HepG2 (cell line): ENCODE measurements around the gene NCBP2L. TPM values are rescaled to one million over a fixed set of nuclear protein-coding genes. Genes with fewer than 3 reads are reported as not detected.
A peak's percentile ranks its signal among the peaks of the same experiment; 100 is the strongest.
"Not testable (repeated sequence)": the region's sequence is repeated elsewhere in the genome, so short reads cannot be mapped to it uniquely, and the experiment has no call there.

Source experiments
- ATAC-seq: fragments of 200-7000 bp; cut with Tn5 transposase; 3 replicates; pipeline ENCODE4 v1.9.1; 2020; ENCODE audit warnings: mild to moderate bottlenecking, moderate library complexity
- BruUV-seq: library from RNA; stranded (reverse); fragments of 400-500 nt; replicated peaks from 2 replicates; lab custom pipeline; 2021; lab: Mats Ljungman, UMichigan
- CTCF ChIA-PET: fragments of 300-600 bp; formaldehyde crosslinking; extraction: SDS; loops from one replicate; lab custom pipeline; 2021; ENCODE audit warnings: low total read pairs, inconsistent platforms, low intra/inter-chr PET ratio; lab: Yijun Ruan, JAX
- POLR2A ChIA-PET: fragments of 350-600 bp; sonication (Branson Sonifier 250); formaldehyde crosslinking; loops from one replicate; lab custom pipeline; 2020; ENCODE audit warnings: antibody characterized with exemption, inconsistent platforms; lab: Yijun Ruan, JAX
- DNase-seq: peaks from one replicate; pipeline ENCODE4 v3.0.0-alpha.2; 2015; ENCODE audit warnings: low spot score
- FAIRE-seq: peaks from 3 replicates; lab custom pipeline; 2011; peaks lifted over from hg19 to GRCh38; lab: Jason Lieb, UNC
- H2AFZ ChIP-seq: one replicate; pipeline ENCODE4 v1.6.1; 2011; ENCODE audit warnings: low read length, inconsistent platforms
- H3K27ac ChIP-seq: fragments of 300-600 bp; 3 replicates; pipeline ENCODE4 v1.8.0; 2011; ENCODE audit warnings: mixed run types, mild to moderate bottlenecking, mixed read lengths, low read length, inconsistent platforms; ENCODE audit not compliant: insufficient read depth; ENCODE audit errors: extremely low read length
- H3K27me3 ChIP-seq, 2 experiments: fragments of 200-600 bp in 1 of 2; 2 replicates in 1 of 2; 3 replicates in 1 of 2; pipeline versions ENCODE4 v1.6.0 to v1.8.0; 2011; ENCODE audit warnings: low read length in 2 of 2, mild to moderate bottlenecking in 2 of 2, moderate library complexity in 2 of 2, inconsistent platforms in 1 of 2; ENCODE audit not compliant: insufficient read depth in 2 of 2, control insufficient read depth in 1 of 2
- H3K36me3 ChIP-seq, 2 experiments: fragments of 200-600 bp in 1 of 2; replicated peaks in 1 of 2; 2 replicates in 1 of 2; 3 replicates in 1 of 2; pipeline versions ENCODE4 v1.5.1 to v1.8.0; 2011; ENCODE audit warnings: low read length in 2 of 2, inconsistent platforms in 1 of 2; ENCODE audit not compliant: insufficient read depth in 2 of 2, control insufficient read depth in 1 of 2
- H3K4me1 ChIP-seq: 2 replicates; pipeline ENCODE4 v1.5.1; 2012; ENCODE audit warnings: low read length, inconsistent platforms; ENCODE audit not compliant: insufficient read depth
- H3K4me2 ChIP-seq: 2 replicates; pipeline ENCODE4 v1.6.0; 2011; ENCODE audit warnings: low read depth, low read length, inconsistent platforms
- H3K4me3 ChIP-seq, 3 experiments: fragments of 200-600 bp in 1 of 3; sonication (generic), shearing (Covaris generic) in 1 of 3; replicated peaks in 1 of 3; 2 replicates each; pipeline ENCODE4 v1.5.1; 2011 to 2016; ENCODE audit warnings: low read length in 3 of 3, inconsistent platforms in 2 of 3, low read depth in 2 of 3, mild to moderate bottlenecking in 2 of 3, control low read depth in 1 of 3, mixed read lengths in 1 of 3; ENCODE audit not compliant: insufficient read depth in 1 of 3
- H3K79me2 ChIP-seq: one replicate; pipeline ENCODE4 v1.6.1; 2011; ENCODE audit warnings: low read length, inconsistent platforms; ENCODE audit not compliant: insufficient read depth
- H3K9ac ChIP-seq: 2 replicates; pipeline ENCODE4 v1.6.0; 2011; ENCODE audit warnings: mild to moderate bottlenecking, low read depth, low read length, inconsistent platforms; ENCODE audit not compliant: insufficient read depth
- H3K9me3 ChIP-seq: 2 replicates; pipeline ENCODE4 v1.5.1; 2012; ENCODE audit warnings: mild to moderate bottlenecking, low read length
- H4K20me1 ChIP-seq: 2 replicates; pipeline ENCODE4 v1.6.0; 2011; ENCODE audit warnings: inconsistent platforms, mild to moderate bottlenecking, low read length, moderate library complexity; ENCODE audit not compliant: insufficient read depth
- SETDB1 ChIP-seq: sonication (generic); formaldehyde crosslinking; IDR thresholded peaks from 2 replicates; pipeline ENCODE4 v1.5.1; 2020; ENCODE audit warnings: missing genetic modification reagents, mild to moderate bottlenecking, borderline replicate concordance
- ZFP36 ChIP-seq: fragments of 150-350 bp; IDR thresholded peaks from 2 replicates; pipeline ENCODE4 v1.6.1; 2018; ENCODE audit warnings: borderline replicate concordance, low read length, low read depth; ENCODE audit not compliant: partially characterized antibody
- WGBS: methylation state at CpG from one replicate; pipeline ENCODE4 v1.1.6; 2017; ENCODE audit warnings: low lambda C conversion rate; 5-methylcytosine and 5-hydroxymethylcytosine counted together
- in situ Hi-C: cut with HindIII; loops from 2 replicates; pipeline ENCODE4 v1.10.0; 2017; ENCODE audit warnings: low pct_unique_long_range_greater_than_20kb; ENCODE audit not compliant: extremely low pct_ligation_motif_present
- intact Hi-C: fragments of 100-400 bp; cut with micrococcal nuclease; formaldehyde crosslinking; loops from one replicate; pipeline ENCODE4 v1.10.0; 2022; ENCODE audit not compliant: unreplicated experiment
- polyA plus RNA-seq, 8 experiments: library from polyadenylated mRNA; depleted of rRNA in 3 of 8; stranded (reverse) in 7 of 8; unstranded in 1 of 8; fragments of >200 nt; fragmentation: Illumina TruSeq in 4 of 8; extraction: Trizol in 4 of 8; gene quantifications; 2 replicates each; pipeline versions ENCODE4 v1.2.1 to v1.2.3, GENCODE V29; 2011 to 2016; ENCODE audit warnings: low read depth in 4 of 8, missing spikeins in 1 of 8, mixed read lengths in 1 of 8; ENCODE audit not compliant: insufficient read depth in 1 of 8
- total RNA-seq, 5 experiments: library from RNA; depleted of rRNA; stranded (reverse); fragments of >200 nt; fragmentation: Illumina TruSeq; extraction: Trizol; gene quantifications; 2 replicates each; pipeline ENCODE4 v1.2.3, GENCODE V29; 2016; ENCODE audit warnings: low read depth in 1 of 5

The NCBP2L gene
- total and polyA plus RNA-seq, 2 of the 13 experiments (the other 11 are each of a cell fraction or from before 2014, with no cell fraction given): not detected

DNA sequence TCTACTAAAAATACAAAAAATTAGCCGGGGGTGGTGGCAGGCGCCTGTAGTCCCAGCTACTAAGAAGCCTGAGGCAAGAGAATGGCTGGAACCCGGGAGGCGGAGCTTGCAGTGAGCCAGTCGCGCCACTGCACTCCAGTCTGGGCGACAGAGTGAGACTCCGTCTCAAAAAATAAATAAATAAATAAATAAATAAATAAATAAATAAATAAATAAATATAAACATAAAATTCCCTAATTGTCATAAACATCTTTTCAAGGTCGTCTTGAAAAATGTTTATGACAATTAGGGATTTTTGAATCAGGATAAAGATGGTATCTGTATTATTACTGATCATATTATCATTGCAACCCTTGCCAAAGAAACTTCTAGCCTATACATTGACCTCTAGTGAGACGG, 32.5 kb downstream of the NCBP2L start:
- BruUV-seq, DNase-seq, H3K4me3 ChIP-seq, H3K79me2 ChIP-seq, H3K9me3 ChIP-seq, H3K36me3 ChIP-seq, H3K4me1 ChIP-seq, H3K4me2 ChIP-seq, H3K9ac ChIP-seq, POLR2A ChIA-PET, FAIRE-seq, H3K27me3 ChIP-seq, H2AFZ ChIP-seq, ATAC-seq, CTCF ChIA-PET, H3K27ac ChIP-seq, H4K20me1 ChIP-seq, in situ Hi-C loops, intact Hi-C loops: not testable (repeated sequence)
- 52% methylated on average over 10 of the region's 10 CpGs for WGBS

- H3K4me2 ChIP-seq: no peak overlapping the region
- H3K4me3 ChIP-seq: no peak overlapping the region
- no peaks in the 10 kb centered on the region for H3K4me1 ChIP-seq
- no peaks in the 10 kb centered on the region for H3K36me3 ChIP-seq
- ChIA-PET POLR2A (no interaction called here), CTCF (no interaction called here)
- no peak overlapping the region for H2AFZ ChIP-seq
- ATAC-seq (no peak), DNase-seq (no peak), FAIRE-seq (no peak)
- H3K27me3 ChIP-seq: no peaks in the 10 kb centered on the region
- in situ Hi-C loops (no loop called here), intact Hi-C loops (no loop called here)
- H3K9me3 ChIP-seq: peaks cover 17% of the 10 kb centered on the region
- H3K79me2 ChIP-seq: no peaks in the 10 kb centered on the region
- no peak overlapping the region for H3K27ac ChIP-seq
- H4K20me1 ChIP-seq: no peaks in the 10 kb centered on the region
- no peak overlapping the region for H3K9ac ChIP-seq
- BruUV-seq: no TSS peak
- TF ChIP-seq ZFP36: peak; percentile 39
- TF ChIP-seq SETDB1 (CRISPR knock-in tag): no peak
These were observed 41.5 kb downstream of the NCBP2L start for GRCh38 chrX:107818900-107819521.
